HG03432 (cell line): ENCODE measurements around the gene ROR1.
"Not testable (repeated sequence)": the region's sequence is repeated elsewhere in the genome, so short reads cannot be mapped to it uniquely, and the experiment has no call there.

Experiments used
- ATAC-seq: cut with Tn5 transposase; IDR thresholded peaks from one replicate; pipeline ENCODE4 v1.9.1; 2021; ENCODE audit warnings: mild to moderate bottlenecking, moderate library complexity; ENCODE audit not compliant: unreplicated experiment

ROR1 gene

DNA sequence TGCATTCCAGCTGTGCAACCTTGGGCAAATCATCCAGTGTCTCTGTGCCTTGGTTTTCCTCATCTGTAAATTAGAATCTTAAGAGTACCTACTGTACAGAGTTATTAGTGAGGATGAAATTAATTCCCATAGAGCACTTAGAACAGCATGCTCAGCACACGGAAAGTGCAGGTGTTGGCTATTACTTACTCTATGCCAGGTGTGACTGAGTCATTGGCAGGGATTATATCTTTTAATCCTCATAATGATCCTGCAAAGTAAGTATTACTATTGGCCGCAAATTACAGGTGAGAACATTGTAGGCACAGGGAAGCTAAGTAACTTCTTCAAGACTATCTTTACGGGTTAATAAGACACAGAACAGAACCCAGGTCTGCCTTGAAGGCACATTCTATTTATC is 423.3 kb downstream of the ROR1 start:
- ATAC-seq: no peak

DNA sequence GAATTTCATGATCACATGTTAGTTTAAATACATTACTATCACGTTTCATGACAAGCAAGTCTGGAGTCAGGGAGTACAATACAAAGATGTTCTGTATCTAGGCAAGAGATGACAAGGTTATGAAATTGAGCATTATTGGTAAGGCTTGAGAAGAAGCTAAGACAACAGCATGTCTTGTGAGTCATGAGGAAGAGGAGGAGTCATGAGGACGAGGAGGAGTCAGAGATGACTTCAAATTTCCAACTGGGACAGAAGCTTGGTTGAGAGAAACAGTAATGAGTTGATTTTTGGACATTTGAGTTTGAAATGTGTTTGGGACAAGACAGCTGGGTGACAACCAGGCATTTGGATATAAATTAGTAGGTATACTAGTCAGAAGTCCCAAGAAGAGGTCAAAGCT is 425.3 kb downstream of the ROR1 start:
- no peak for ATAC-seq

DNA sequence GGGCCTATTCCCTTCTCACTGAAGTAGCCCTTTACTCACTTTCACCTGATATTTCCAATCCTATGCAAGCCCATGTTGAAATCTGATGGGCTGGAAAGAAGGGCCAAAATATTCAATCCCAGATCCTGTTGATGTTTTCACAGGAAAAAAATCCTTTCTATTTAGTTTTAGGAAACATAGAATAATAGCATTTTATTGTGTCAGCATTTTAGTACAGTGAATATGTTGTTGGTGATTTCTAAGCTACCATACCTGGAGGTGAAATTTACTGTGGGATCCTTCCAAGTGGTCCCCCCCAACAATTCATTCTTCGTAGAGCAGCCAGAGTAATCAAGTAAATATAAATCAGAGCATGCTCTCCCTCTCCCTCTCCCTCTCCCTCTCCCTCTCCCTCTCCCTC is 426.2 kb downstream of the ROR1 start:
- ATAC-seq: no peak

DNA sequence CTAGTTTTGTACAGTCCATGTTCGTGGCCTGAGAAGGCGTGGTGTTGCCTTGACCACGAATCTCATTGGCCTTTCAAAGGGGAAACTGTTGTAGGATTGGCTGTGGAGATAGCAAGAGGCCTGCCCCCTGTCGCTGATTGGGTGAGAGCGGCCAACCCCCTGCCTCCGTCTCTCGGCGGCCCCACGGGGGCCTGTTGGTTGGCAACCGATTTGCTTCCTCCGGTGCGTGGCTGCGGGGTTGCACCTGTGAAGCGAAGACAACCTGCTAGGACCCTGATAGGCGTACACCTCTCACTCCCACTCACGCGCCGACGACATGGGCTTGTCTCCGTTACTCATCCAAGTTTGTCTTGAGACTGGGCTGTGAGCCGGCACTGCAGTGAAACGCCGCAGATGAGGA is 429.6 kb downstream of the ROR1 start, which contains the start of gene UBE2U:
UBE2U (plus strand) TSS at position 204 of the 400 bp plus-strand sequence. CDS start 428 bp downstream, outside the sequence.
- ATAC-seq: no peak

DNA sequence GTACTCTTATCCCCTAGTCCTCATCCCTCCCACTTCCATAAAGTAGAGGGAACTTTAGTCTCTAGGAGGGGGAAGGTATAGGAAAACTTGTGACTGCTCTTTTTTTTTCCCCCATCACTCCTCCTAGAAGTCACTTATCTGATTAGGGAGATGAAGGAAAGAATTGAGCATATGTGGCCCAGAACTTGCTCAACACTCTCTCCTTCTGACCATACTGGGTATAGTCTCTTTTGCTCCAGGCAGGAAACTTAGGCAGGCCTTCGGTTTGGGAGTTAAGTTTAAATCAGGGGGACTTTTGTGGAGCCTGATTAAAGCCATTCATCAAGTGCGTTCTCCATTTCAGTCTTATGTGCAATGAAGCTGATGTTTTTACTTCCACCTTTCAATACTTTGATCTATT is 435.4 kb downstream of the ROR1 start:
- no peak for ATAC-seq

DNA sequence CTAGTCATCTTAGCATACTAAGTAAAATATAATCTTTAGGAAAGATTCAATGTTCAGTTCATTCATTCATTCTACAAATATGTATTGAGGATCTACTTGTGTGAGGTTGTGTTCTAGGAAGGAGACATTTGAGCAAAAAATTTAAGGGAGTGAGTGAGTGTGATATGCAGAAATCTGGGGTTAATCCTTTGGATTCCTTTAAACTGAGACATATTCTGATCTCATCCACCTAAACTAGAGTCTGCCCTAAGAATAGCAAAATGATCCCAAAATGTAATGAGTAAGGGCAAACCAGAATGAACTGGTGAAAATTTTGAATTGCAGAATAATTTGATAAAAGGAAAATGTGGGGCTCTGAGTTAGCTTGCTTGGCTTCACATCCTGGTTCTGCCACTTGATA is 438.2 kb downstream of the ROR1 start:
- ATAC-seq: no peak

DNA sequence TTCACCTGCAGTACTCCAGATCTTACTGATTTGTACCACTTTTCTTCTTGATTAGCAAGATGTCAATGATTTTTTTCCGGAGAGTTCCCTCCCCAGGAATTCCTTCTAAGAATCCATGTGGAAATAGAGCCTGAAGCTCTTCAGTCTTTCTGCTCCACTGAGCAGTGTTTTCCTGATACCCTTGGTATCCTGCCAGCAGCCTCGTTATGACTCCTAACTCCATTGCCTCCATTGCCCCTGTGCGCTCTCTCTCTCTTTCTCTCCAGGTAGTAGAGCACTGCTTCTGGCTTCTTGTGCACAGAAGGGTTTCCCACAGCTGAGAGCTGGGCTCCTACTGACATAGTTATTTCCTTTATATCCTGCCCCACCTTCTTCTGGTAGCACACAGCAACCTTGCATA is 441.8 kb downstream of the ROR1 start:
- no peak for ATAC-seq

DNA sequence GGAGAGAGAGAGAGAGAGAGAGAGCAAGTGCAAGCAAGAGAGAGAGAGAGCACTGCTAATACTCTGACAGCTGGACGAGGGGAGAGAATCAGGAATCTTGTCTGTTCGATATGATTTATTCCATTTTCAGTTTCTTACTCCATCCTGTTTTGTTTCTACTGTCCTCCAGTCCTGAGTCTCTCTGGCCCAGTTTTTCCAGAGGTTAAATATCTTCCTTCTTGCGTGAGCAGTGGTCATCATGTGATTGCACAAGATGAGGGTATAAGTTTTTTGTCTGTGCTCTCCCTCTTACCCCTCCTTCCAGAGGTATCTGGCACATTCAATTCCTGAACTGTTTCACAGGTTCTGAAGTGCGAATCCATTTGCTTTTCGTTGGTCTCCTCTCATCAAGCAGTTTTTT is 446.4 kb downstream of the ROR1 start:
- no peak for ATAC-seq

DNA sequence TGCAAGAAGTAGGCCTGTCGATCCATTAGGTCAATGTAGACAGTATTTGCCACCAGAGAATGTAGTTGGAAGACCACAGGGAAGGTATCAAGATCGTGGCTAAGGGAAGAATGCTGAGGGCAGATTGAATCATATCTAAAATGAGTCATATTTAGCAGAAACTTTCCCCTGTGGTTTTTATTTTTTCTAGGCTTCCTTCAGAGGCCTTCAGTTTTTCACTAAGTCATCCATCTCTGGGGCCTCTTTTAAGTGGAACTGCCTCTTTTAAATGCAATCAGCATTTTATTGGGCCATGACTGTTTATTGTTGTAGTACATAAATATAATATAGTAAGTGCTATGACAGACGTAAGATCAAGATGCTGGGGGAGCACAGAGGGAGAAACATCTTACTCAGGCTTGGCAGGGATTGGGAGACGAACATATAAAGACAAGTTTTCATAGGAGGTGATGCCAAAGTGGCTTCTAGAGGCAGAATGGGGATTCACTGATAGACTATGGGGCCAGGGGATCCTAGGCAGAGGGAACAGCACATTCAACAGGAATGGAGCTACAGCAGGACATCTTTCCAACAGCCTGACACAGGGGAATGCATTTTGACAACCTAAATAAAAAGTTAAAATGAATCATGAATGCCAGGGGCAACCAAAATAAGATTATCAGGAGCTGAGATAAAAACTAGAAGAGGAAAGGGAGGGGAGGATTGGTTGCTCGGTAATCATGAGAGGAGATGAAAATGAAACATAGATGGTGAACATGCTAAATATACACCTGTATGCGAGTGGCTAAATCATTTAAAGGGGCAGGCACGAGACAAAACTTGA is 449.7 kb downstream of the ROR1 start:
- ATAC-seq: peak; percentile 82

DNA sequence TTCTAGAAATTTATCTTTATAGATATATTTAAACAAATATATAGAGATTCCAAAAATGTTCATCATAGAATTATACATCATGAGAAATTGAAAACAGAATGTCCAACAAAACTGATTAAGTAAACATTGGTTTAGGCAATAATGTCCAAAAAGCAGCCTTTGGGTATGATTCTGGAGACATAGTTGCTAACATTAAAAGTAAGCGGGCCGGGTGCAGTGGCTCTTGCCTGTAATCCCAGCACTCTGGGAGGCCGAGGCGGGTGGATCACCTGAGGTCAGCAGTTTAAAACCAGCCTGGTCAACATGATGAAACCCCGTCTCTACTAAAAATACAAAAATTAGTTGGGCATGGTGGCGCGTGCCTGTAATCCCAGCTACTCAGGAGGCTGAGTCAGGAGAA is 450.4 kb downstream of the ROR1 start:
- ATAC-seq: not testable (repeated sequence)

DNA sequence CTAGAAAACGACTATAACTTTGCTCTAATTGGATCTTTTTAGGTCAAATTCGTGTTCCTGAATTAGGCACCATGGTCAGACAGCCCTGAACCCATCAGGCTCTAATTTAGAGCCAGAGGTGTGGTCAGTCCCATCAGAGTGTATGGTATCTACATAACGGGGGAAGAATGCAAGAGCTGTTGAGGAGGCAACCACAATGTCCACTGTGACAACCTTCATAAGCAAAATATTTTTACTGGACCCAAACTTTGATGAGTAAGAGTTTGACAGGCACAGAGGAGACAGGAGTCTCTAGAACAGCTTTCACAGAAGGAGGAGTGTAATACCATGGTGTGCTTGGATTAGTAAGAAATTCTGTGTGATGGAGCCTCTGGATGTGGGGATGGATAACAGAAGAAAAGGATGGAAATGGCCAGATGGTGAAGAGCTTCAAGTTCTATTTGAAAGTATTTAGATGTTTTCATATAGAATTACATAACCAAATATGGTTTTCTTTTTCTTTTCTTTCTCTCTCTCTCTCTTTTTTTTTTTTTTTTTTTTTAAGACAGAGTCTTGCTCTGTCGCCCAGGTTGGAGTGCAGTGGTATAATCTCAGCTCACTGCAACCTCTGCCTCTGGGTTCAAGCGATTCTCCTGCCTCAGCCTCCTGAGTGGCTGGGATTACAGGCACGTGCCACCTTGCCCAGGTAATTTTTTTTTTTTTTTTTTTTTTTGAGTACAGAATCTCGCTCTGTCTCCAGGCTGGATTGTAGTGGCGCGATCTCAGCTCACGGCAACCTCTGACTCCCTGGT is 454.5 kb downstream of the ROR1 start:
- no peak for ATAC-seq

DNA sequence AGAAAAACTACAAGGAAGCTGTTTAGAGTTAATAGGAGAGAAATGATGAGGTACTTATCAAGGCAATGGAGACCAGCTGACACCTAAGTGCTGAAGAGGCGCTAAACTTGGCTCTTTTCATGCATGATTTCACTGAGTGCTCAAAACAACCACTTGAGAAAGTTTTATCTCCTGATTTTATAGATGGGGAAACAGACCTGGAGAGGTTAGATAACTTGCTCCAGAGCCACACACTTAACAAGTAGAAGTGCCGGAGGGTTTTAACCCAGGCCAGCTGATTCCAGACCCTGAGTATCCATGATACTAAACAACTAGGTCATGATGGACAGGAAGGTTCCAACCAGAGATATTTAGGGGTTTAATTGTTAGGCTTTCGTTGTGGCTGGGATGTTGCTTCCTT is 455.5 kb downstream of the ROR1 start:
- no peak for ATAC-seq
